HepG2 (cell line): ENCODE results near the gene IGF2BP3. TPM values are rescaled to one million over a fixed set of nuclear protein-coding genes. Genes with fewer than 3 reads are reported as not detected.

Experiments
- ATAC-seq: fragments of 200-7000 bp; cut with Tn5 transposase; 3 replicates; pipeline ENCODE4 v1.9.1; 2020; ENCODE audit warnings: mild to moderate bottlenecking, moderate library complexity
- BruUV-seq: library from RNA; stranded (reverse); fragments of 400-500 nt; replicated peaks from 2 replicates; lab custom pipeline; 2021; lab: Mats Ljungman, UMichigan
- CTCF ChIA-PET: fragments of 300-600 bp; formaldehyde crosslinking; extraction: SDS; loops from one replicate; lab custom pipeline; 2021; ENCODE audit warnings: low total read pairs, inconsistent platforms, low intra/inter-chr PET ratio; lab: Yijun Ruan, JAX
- POLR2A ChIA-PET: fragments of 350-600 bp; sonication (Branson Sonifier 250); formaldehyde crosslinking; loops from one replicate; lab custom pipeline; 2020; ENCODE audit warnings: antibody characterized with exemption, inconsistent platforms; lab: Yijun Ruan, JAX
- DNase-seq: peaks from one replicate; pipeline ENCODE4 v3.0.0-alpha.2; 2015; ENCODE audit warnings: low spot score
- FAIRE-seq: peaks from 3 replicates; lab custom pipeline; 2011; peaks lifted over from hg19 to GRCh38; lab: Jason Lieb, UNC
- H2AFZ ChIP-seq: one replicate; pipeline ENCODE4 v1.6.1; 2011; ENCODE audit warnings: low read length, inconsistent platforms
- H3K27ac ChIP-seq: fragments of 300-600 bp; 3 replicates; pipeline ENCODE4 v1.8.0; 2011; ENCODE audit warnings: mixed run types, mild to moderate bottlenecking, mixed read lengths, low read length, inconsistent platforms; ENCODE audit not compliant: insufficient read depth; ENCODE audit errors: extremely low read length
- H3K27me3 ChIP-seq, 2 experiments: fragments of 200-600 bp in 1 of 2; 2 replicates in 1 of 2; 3 replicates in 1 of 2; pipeline versions ENCODE4 v1.6.0 to v1.8.0; 2011; ENCODE audit warnings: low read length in 2 of 2, mild to moderate bottlenecking in 2 of 2, moderate library complexity in 2 of 2, inconsistent platforms in 1 of 2; ENCODE audit not compliant: insufficient read depth in 2 of 2, control insufficient read depth in 1 of 2
- H3K36me3 ChIP-seq, 2 experiments: fragments of 200-600 bp in 1 of 2; replicated peaks in 1 of 2; 2 replicates in 1 of 2; 3 replicates in 1 of 2; pipeline versions ENCODE4 v1.5.1 to v1.8.0; 2011; ENCODE audit warnings: low read length in 2 of 2, inconsistent platforms in 1 of 2; ENCODE audit not compliant: insufficient read depth in 2 of 2, control insufficient read depth in 1 of 2
- H3K4me1 ChIP-seq: 2 replicates; pipeline ENCODE4 v1.5.1; 2012; ENCODE audit warnings: low read length, inconsistent platforms; ENCODE audit not compliant: insufficient read depth
- H3K4me2 ChIP-seq: 2 replicates; pipeline ENCODE4 v1.6.0; 2011; ENCODE audit warnings: low read depth, low read length, inconsistent platforms
- H3K4me3 ChIP-seq, 3 experiments: fragments of 200-600 bp in 1 of 3; sonication (generic), shearing (Covaris generic) in 1 of 3; replicated peaks in 1 of 3; 2 replicates each; pipeline ENCODE4 v1.5.1; 2011 to 2016; ENCODE audit warnings: low read length in 3 of 3, inconsistent platforms in 2 of 3, low read depth in 2 of 3, mild to moderate bottlenecking in 2 of 3, control low read depth in 1 of 3, mixed read lengths in 1 of 3; ENCODE audit not compliant: insufficient read depth in 1 of 3
- H3K79me2 ChIP-seq: one replicate; pipeline ENCODE4 v1.6.1; 2011; ENCODE audit warnings: low read length, inconsistent platforms; ENCODE audit not compliant: insufficient read depth
- H3K9ac ChIP-seq: 2 replicates; pipeline ENCODE4 v1.6.0; 2011; ENCODE audit warnings: mild to moderate bottlenecking, low read depth, low read length, inconsistent platforms; ENCODE audit not compliant: insufficient read depth
- H3K9me3 ChIP-seq: 2 replicates; pipeline ENCODE4 v1.5.1; 2012; ENCODE audit warnings: mild to moderate bottlenecking, low read length
- H4K20me1 ChIP-seq: 2 replicates; pipeline ENCODE4 v1.6.0; 2011; ENCODE audit warnings: inconsistent platforms, mild to moderate bottlenecking, low read length, moderate library complexity; ENCODE audit not compliant: insufficient read depth
- CEBPB ChIP-seq: IDR thresholded peaks from 2 replicates; pipeline ENCODE4 v1.6.1; 2011; ENCODE audit warnings: low read depth, low read length, improper control_type of control experiment, borderline replicate concordance
- CEBPG ChIP-seq: IDR thresholded peaks from 2 replicates; pipeline ENCODE4 v1.6.1; 2016
- EZH2 ChIP-seq: conservative IDR thresholded peaks from 2 replicates; pipeline ENCODE4 v1.6.1; 2012; ENCODE audit warnings: mild to moderate bottlenecking, low read depth, low read length, moderate library complexity
- SMAD1 ChIP-seq: sonication (generic); formaldehyde crosslinking; IDR thresholded peaks from 2 replicates; pipeline ENCODE4 v1.4.0; 2020; ENCODE audit warnings: missing genetic modification reagents, low read depth, mild to moderate bottlenecking, borderline replicate concordance
- SMC3 ChIP-seq: IDR thresholded peaks from 2 replicates; pipeline ENCODE4 v1.6.1; 2011; ENCODE audit warnings: low read length, improper control_type of control experiment
- STAG1 ChIP-seq: sonication (generic); formaldehyde crosslinking; IDR thresholded peaks from 2 replicates; pipeline ENCODE4 v1.4.0; 2020; ENCODE audit warnings: missing genetic modification reagents
- ZNF160 ChIP-seq: sonication (generic); formaldehyde crosslinking; IDR thresholded peaks from 2 replicates; pipeline ENCODE4 v1.8.0; 2022; ENCODE audit warnings: mild to moderate bottlenecking, inconsistent platforms, missing genetic modification reagents
- ZNF614 ChIP-seq: IDR thresholded peaks from 2 replicates; pipeline ENCODE4 v1.6.1; 2018; ENCODE audit warnings: missing biosample characterization, missing genetic modification reagents, inconsistent platforms, borderline replicate concordance
- ZNF770 ChIP-seq: sonication (generic); formaldehyde crosslinking; IDR thresholded peaks from 2 replicates; pipeline ENCODE4 v1.5.0; 2020; ENCODE audit warnings: mild to moderate bottlenecking, missing genetic modification reagents
- WGBS: methylation state at CpG from one replicate; pipeline ENCODE4 v1.1.6; 2017; ENCODE audit warnings: low lambda C conversion rate; 5-methylcytosine and 5-hydroxymethylcytosine counted together
- in situ Hi-C: cut with HindIII; loops from 2 replicates; pipeline ENCODE4 v1.10.0; 2017; ENCODE audit warnings: low pct_unique_long_range_greater_than_20kb; ENCODE audit not compliant: extremely low pct_ligation_motif_present
- intact Hi-C: fragments of 100-400 bp; cut with micrococcal nuclease; formaldehyde crosslinking; loops from one replicate; pipeline ENCODE4 v1.10.0; 2022; ENCODE audit not compliant: unreplicated experiment
- polyA plus RNA-seq, 8 experiments: library from polyadenylated mRNA; depleted of rRNA in 3 of 8; stranded (reverse) in 7 of 8; unstranded in 1 of 8; fragments of >200 nt; fragmentation: Illumina TruSeq in 4 of 8; extraction: Trizol in 4 of 8; gene quantifications; 2 replicates each; pipeline versions ENCODE4 v1.2.1 to v1.2.3, GENCODE V29; 2011 to 2016; ENCODE audit warnings: low read depth in 4 of 8, missing spikeins in 1 of 8, mixed read lengths in 1 of 8; ENCODE audit not compliant: insufficient read depth in 1 of 8
- total RNA-seq, 5 experiments: library from RNA; depleted of rRNA; stranded (reverse); fragments of >200 nt; fragmentation: Illumina TruSeq; extraction: Trizol; gene quantifications; 2 replicates each; pipeline ENCODE4 v1.2.3, GENCODE V29; 2016; ENCODE audit warnings: low read depth in 1 of 5
- TF ChIP-seq, protein P1 (sequence below): sonication (generic); formaldehyde crosslinking; IDR thresholded peaks from 2 replicates; pipeline ENCODE4 v1.4.0; 2020; ENCODE audit warnings: missing genetic modification reagents
- TF ChIP-seq, protein P2 (sequence below): sonication (generic); formaldehyde crosslinking; IDR thresholded peaks from 2 replicates; pipeline ENCODE4 v1.4.0; 2020; ENCODE audit warnings: mild to moderate bottlenecking, missing genetic modification reagents
- TF ChIP-seq, protein P3 (sequence below): sonication (generic); formaldehyde crosslinking; IDR thresholded peaks from 2 replicates; pipeline ENCODE4 v1.5.0; 2020; ENCODE audit warnings: mild to moderate bottlenecking, missing genetic modification reagents, moderate library complexity

Gene IGF2BP3
- total and polyA plus RNA-seq, 2 of the 13 experiments (the other 11 are each of a cell fraction or from before 2014, with no cell fraction given) = 37.7 to 39.5 TPM

DNA sequence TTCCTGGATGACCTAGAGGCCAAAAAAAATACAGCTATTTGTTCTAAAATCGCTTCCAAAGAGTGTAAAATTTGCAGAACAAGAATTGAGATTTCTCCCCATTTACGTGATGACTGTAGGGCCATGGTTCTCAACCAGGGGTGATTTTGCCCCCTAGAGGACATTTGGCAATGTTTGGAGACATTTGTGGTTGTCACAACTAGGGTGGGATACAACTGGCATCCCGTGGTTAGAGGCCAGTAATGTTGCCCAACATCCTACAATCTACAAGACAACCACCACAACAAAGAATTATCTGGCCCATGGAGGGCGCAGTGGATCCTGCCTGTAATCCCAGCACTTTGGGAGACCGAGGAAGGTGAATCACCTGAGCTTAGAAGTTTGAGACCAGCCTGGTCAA, 193.9 kb downstream of the IGF2BP3 start:
- no peaks in the 10 kb centered on the region for H3K27me3 ChIP-seq
- H3K9me3 ChIP-seq = no peaks in the 10 kb centered on the region
- H3K27ac ChIP-seq = no peak overlapping the region
- ChIA-PET POLR2A (interaction anchor here (1.2 to 1.3 kb wide), 2 partner anchors 17 to 82 kb away, joined by 3 to 4 read pairs; no protein-coding TSS in a partner anchor), CTCF (no interaction called here)
- intact Hi-C loops (loop anchor here (10.0 kb wide), 1 partner anchor 158 kb away; no protein-coding TSS in a partner anchor), in situ Hi-C loops (loop anchor here (10.0 kb wide), 1 partner anchor 248 kb away; no protein-coding TSS in a partner anchor)
- DNase-seq = peak; percentile 38
- ATAC-seq = peak; percentile 36
- WGBS = 77% methylated on average over 5 of the region's 5 CpGs
- H3K36me3 ChIP-seq = no peaks in the 10 kb centered on the region
- H3K9ac ChIP-seq = no peak overlapping the region
- BruUV-seq = no TSS peak
- no peaks in the 10 kb centered on the region for H3K79me2 ChIP-seq
- H3K4me3 ChIP-seq = no peak overlapping the region
- TF ChIP-seq SMAD1 (CRISPR knock-in tag) (no peak), ZNF614 (no peak), EZH2 (no peak), STAG1 (CRISPR knock-in tag) (peak; percentile 24; the same call in 1 of the 2 replicates), CEBPG (CRISPR knock-in tag) (peak; percentile 59), CEBPB (peak; percentile 50; the same call in 1 of the 2 replicates), ZNF160 (CRISPR knock-in tag) (no peak), ZNF770 (CRISPR knock-in tag) (no peak), SMC3 (no peak)
- TF ChIP-seq, protein P1, sequence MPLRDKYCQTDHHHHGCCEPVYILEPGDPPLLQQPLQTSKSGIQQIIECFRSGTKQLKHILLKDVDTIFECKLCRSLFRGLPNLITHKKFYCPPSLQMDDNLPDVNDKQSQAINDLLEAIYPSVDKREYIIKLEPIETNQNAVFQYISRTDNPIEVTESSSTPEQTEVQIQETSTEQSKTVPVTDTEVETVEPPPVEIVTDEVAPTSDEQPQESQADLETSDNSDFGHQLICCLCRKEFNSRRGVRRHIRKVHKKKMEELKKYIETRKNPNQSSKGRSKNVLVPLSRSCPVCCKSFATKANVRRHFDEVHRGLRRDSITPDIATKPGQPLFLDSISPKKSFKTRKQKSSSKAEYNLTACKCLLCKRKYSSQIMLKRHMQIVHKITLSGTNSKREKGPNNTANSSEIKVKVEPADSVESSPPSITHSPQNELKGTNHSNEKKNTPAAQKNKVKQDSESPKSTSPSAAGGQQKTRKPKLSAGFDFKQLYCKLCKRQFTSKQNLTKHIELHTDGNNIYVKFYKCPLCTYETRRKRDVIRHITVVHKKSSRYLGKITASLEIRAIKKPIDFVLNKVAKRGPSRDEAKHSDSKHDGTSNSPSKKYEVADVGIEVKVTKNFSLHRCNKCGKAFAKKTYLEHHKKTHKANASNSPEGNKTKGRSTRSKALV = no peak
- TF ChIP-seq, protein P2, sequence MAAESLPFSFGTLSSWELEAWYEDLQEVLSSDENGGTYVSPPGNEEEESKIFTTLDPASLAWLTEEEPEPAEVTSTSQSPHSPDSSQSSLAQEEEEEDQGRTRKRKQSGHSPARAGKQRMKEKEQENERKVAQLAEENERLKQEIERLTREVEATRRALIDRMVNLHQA (CRISPR knock-in tag) = no peak
- TF ChIP-seq, protein P3, sequence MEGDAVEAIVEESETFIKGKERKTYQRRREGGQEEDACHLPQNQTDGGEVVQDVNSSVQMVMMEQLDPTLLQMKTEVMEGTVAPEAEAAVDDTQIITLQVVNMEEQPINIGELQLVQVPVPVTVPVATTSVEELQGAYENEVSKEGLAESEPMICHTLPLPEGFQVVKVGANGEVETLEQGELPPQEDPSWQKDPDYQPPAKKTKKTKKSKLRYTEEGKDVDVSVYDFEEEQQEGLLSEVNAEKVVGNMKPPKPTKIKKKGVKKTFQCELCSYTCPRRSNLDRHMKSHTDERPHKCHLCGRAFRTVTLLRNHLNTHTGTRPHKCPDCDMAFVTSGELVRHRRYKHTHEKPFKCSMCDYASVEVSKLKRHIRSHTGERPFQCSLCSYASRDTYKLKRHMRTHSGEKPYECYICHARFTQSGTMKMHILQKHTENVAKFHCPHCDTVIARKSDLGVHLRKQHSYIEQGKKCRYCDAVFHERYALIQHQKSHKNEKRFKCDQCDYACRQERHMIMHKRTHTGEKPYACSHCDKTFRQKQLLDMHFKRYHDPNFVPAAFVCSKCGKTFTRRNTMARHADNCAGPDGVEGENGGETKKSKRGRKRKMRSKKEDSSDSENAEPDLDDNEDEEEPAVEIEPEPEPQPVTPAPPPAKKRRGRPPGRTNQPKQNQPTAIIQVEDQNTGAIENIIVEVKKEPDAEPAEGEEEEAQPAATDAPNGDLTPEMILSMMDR = peak; percentile 40
- H4K20me1 ChIP-seq = no peaks in the 10 kb centered on the region
- H2AFZ ChIP-seq = no peak overlapping the region
- no peak for FAIRE-seq
- H3K4me1 ChIP-seq = peaks cover 39% of the 10 kb centered on the region
- no peak overlapping the region for H3K4me2 ChIP-seq
